CD4-positive, CD25-positive, alpha-beta regulatory T cell (primary cell): ENCODE measurements around the gene ESYT2. TPM values are rescaled to one million over a fixed set of nuclear protein-coding genes. Genes with fewer than 3 reads are reported as not detected.
A peak's percentile ranks its signal among the peaks of the same experiment; 100 is the strongest.

Source experiments
- ATAC-seq, 2 donors: fragments of 150-1000 bp; cut with Tn5 transposase; one replicate each; pipeline ENCODE4 v1.10.0; 2021; ENCODE audit warnings: low read depth in 2 of 2, moderate number of reproducible peaks in 2 of 2, moderate library complexity in 1 of 2
- DNase-seq, 3 donors: peaks; one replicate each; pipeline versions ENCODE4 v3.0.0 to v3.0.0-alpha.2; 2012 to 2022; ENCODE audit warnings: mixed read lengths in 1 of 3
- H3K27ac ChIP-seq: one replicate; pipeline ENCODE4 v1.7.0; 2013; ENCODE audit warnings: mild to moderate bottlenecking, low read length; ENCODE audit not compliant: insufficient read depth, poor library complexity, severe bottlenecking
- H3K27me3 ChIP-seq: one replicate; pipeline ENCODE4 v1.7.0; 2013; ENCODE audit warnings: low read length; ENCODE audit not compliant: control insufficient read depth, insufficient read depth
- H3K36me3 ChIP-seq: one replicate; pipeline ENCODE4 v1.7.0; 2013; ENCODE audit warnings: mild to moderate bottlenecking, low read length, moderate library complexity; ENCODE audit not compliant: control insufficient read depth, insufficient read depth
- H3K4me1 ChIP-seq: 2 replicates; pipeline ENCODE4 v1.7.0; 2013; ENCODE audit warnings: mild to moderate bottlenecking, low read length; ENCODE audit not compliant: insufficient read depth, control insufficient read depth, poor library complexity, severe bottlenecking
- H3K4me3 ChIP-seq: one replicate; pipeline ENCODE4 v1.7.0; 2013; ENCODE audit warnings: low read depth, mild to moderate bottlenecking, low read length, moderate library complexity
- H3K9me3 ChIP-seq, 2 experiments: 1 replicate in 1 of 2; 2 replicates in 1 of 2; pipeline ENCODE4 v1.7.0; 2013; ENCODE audit warnings: low read length in 2 of 2, mild to moderate bottlenecking in 1 of 2, moderate library complexity in 1 of 2; ENCODE audit not compliant: control insufficient read depth in 2 of 2
- H3K27ac Mint-ChIP-seq, 3 donors: one replicate each; pipeline ENCODE4 v1.8.0; 2020 to 2022; ENCODE audit warnings: mild to moderate bottlenecking in 3 of 3, mixed read lengths in 3 of 3, moderate library complexity in 2 of 3
- H3K27me3 Mint-ChIP-seq: one replicate; pipeline ENCODE4 v1.8.0; 2022; ENCODE audit warnings: mild to moderate bottlenecking, mixed read lengths
- H3K36me3 Mint-ChIP-seq: one replicate; pipeline ENCODE4 v1.8.0; 2020; ENCODE audit warnings: mixed read lengths
- H3K4me1 Mint-ChIP-seq, 4 donors: one replicate each; pipeline ENCODE4 v1.8.0; 2020 to 2022; ENCODE audit warnings: mixed read lengths in 4 of 4, mild to moderate bottlenecking in 1 of 4
- H3K4me3 Mint-ChIP-seq, 4 donors: one replicate each; pipeline ENCODE4 v1.8.0; 2020 to 2022; ENCODE audit warnings: mild to moderate bottlenecking in 4 of 4, mixed read lengths in 4 of 4, moderate library complexity in 3 of 4
- H3K9me3 Mint-ChIP-seq, 7 donors: one replicate each; pipeline ENCODE4 v1.8.0; 2020 to 2022; ENCODE audit warnings: mixed read lengths in 7 of 7, mild to moderate bottlenecking in 3 of 7, moderate library complexity in 2 of 7
- polyA plus RNA-seq, 4 donors: library from polyadenylated mRNA; unstranded; fragments of 300-500 nt; fragmentation: Illumina TruSeq; gene quantifications; one replicate each; pipeline ENCODE4 v1.2.3, GENCODE V29; 2021
- total RNA-seq: library from RNA; stranded (reverse); gene quantifications from one replicate; pipeline ENCODE4 v1.2.3, GENCODE V29; 2022

The ESYT2 gene
- total and polyA plus RNA-seq, 5 donors from 2014 or later: 55.3 to 115 (median 71.4) TPM

DNA sequence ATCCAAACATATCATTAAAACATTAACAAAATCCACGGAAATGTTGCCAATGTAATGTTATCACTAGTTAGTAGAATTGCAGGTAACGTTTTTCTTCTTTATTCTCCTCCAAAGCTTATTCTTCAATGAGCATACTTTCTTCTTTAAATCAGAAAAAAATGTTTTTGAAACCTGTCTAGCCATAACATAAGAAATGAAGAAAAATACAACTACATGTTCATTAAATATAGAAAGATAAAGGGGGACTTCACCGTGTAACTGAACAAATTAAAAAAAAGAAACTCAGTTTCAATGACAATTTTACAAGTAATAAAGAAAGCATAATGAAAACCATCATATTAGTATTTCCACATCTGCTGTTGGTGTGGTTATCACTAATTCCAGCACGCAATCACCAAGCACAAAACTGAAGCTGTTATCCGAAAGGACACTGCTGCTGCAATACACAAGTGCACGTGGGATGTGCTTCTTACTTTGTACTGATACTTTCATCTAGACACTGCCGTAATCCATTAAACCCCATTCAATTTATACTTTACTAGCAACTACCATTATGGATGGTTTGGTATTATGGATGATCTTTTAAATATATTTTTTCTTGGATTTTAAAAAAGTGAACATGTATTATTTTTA, 9.6 kb downstream of the ESYT2 start:
- Mint-ChIP-seq H3K27me3 (no peaks in the 10 kb centered on the region), H3K9me3 (no peaks in the 10 kb centered on the region), H3K27ac (peak overlapping the region; percentile 96 to 99 (median 99)), H3K4me3 (peak overlapping the region; percentile 82 to 95 (median 92)), H3K36me3 (peaks cover 15% of the 10 kb centered on the region), H3K4me1 (peaks cover 62 to 89% (median 78%) of the 10 kb centered on the region in 4 donors)
- DNase-seq (no peak), ATAC-seq (no peak)
- peak overlapping the region; percentile 84 for H3K4me3 ChIP-seq
- H3K9me3 ChIP-seq: no peaks in the 10 kb centered on the region
- peak overlapping the region; percentile 92 for H3K27ac ChIP-seq
- H3K4me1 ChIP-seq: peaks cover 100% of the 10 kb centered on the region
- H3K27me3 ChIP-seq: no peaks in the 10 kb centered on the region
- peaks cover 3% of the 10 kb centered on the region for H3K36me3 ChIP-seq

DNA sequence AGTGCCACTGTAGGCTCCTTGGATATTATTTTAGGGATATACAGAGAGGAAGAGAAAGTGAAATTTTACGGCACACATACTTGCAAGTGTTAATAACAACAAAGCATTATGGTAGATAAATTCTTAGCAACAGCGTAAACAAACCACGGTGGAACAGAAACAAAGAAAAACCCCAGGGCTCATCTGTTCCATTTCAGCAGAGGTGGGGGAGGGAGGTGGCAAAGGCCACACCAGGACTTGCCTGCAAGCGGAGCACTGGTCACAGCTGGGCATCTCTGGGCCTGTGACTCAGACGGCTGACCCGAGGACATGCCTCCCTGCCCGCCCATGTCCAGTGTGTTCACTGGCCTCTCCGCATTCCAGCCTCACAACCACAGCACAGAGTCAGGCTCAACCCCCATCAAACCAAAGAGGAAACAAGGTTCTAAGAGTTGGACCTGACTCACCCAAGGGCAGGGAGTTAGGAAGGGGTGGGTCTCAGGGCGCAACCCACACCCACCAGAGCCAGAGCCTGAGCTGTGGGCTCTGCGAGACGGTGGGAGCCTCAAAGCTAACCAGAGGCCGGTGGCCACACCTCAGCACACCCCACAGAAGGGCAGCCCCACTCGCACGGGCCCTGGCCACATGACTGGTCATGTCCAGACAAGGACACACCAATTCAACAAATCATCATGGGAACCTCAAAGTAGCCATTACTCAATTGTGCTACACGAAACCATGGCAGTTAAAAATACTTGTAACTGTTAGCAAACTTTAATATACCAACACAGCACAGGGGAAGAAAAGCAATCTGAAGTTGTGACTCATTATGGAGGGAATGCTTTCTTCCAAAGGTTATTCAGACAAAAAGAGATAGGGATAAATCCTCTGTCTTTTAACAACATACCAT, 10.7 kb downstream of the ESYT2 start:
- Mint-ChIP-seq H3K4me1 (peaks cover 61 to 91% (median 75%) of the 10 kb centered on the region in 4 donors), H3K9me3 (no peaks in the 10 kb centered on the region), H3K36me3 (peaks cover 20% of the 10 kb centered on the region), H3K27me3 (no peaks in the 10 kb centered on the region), H3K4me3 (peak overlapping the region; percentile 82 to 95 (median 92)), H3K27ac (peak overlapping the region; percentile 96 to 99 (median 99))
- Histone ChIP-seq H3K36me3 (peaks cover 3% of the 10 kb centered on the region), H3K4me1 (peaks cover 97% of the 10 kb centered on the region), H3K4me3 (peak overlapping the region; percentile 84), H3K27me3 (no peaks in the 10 kb centered on the region), H3K27ac (peak overlapping the region; percentile 92), H3K9me3 (no peaks in the 10 kb centered on the region)
- peak; percentile 76 to 78 for ATAC-seq
- peak; percentile 59 to 85 (median 82) for DNase-seq

DNA sequence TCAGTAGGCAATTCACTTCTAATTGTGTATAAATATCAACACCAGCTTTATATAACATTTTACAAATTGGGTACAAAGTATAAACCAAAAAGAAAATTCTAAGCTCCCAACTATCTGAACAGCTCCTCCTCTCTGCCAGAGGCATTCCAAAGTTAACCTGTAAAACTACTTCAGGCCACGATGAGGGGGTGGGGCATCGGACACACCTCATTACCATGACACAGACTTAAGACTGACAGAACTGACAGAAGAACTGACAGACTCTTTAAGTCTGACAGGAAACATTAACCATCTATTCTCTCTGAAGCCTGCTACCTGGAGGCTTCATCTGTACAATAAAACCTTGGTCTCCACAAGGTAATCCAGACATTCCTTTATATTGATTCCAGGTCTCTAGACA, 12.3 kb downstream of the ESYT2 start:
- H3K4me3 ChIP-seq: peak overlapping the region; percentile 84
- no peaks in the 10 kb centered on the region for H3K27me3 ChIP-seq
- peak overlapping the region; percentile 60 to 94 (median 76) for H3K4me3 Mint-ChIP-seq
- peaks cover 71 to 97% (median 85%) of the 10 kb centered on the region in 4 donors for H3K4me1 Mint-ChIP-seq
- peaks cover 3% of the 10 kb centered on the region for H3K36me3 ChIP-seq
- no peak for ATAC-seq
- peak overlapping the region; percentile 85 to 99 (median 99) for H3K27ac Mint-ChIP-seq
- H3K4me1 ChIP-seq: peaks cover 97% of the 10 kb centered on the region
- H3K27ac ChIP-seq: peak overlapping the region; percentile 92
- peaks cover 20% of the 10 kb centered on the region for H3K36me3 Mint-ChIP-seq
- peak in 1 of 3 donors; percentile 47 for DNase-seq
- H3K9me3 Mint-ChIP-seq: no peaks in the 10 kb centered on the region
- H3K27me3 Mint-ChIP-seq: no peaks in the 10 kb centered on the region
- H3K9me3 ChIP-seq: no peaks in the 10 kb centered on the region

DNA sequence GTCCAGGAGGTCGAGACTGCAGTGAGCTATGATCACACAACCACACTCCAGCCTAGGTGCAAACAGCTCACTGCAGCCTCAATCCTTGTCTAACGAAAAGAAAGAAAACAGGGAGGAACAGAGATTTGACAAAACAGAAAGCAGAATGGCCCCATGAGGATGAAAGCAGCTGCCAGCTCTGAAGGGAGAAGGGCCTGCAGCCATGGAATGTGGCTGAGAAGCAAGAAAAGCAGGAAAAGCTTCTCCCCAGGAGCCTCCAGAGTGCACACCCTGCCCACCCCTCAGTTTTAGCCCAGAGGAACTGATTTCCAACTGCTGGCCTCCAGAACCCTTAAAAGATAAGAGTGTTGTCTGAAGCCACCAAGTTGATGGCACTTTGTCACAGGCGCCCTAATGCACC, 13.0 kb downstream of the ESYT2 start:
- H3K27me3 ChIP-seq: no peaks in the 10 kb centered on the region
- Mint-ChIP-seq H3K9me3 (no peaks in the 10 kb centered on the region), H3K27ac (peak overlapping the region; percentile 85 to 99 (median 99)), H3K4me3 (peak overlapping the region; percentile 60 to 94 (median 78)), H3K4me1 (peaks cover 68 to 97% (median 84%) of the 10 kb centered on the region in 4 donors), H3K36me3 (peaks cover 17% of the 10 kb centered on the region), H3K27me3 (no peaks in the 10 kb centered on the region)
- peaks cover 97% of the 10 kb centered on the region for H3K4me1 ChIP-seq
- H3K4me3 ChIP-seq: peak overlapping the region; percentile 84
- H3K9me3 ChIP-seq: no peaks in the 10 kb centered on the region
- ATAC-seq (no peak), DNase-seq (no peak)
- peaks cover 8% of the 10 kb centered on the region for H3K36me3 ChIP-seq
- H3K27ac ChIP-seq: peak overlapping the region; percentile 92

DNA sequence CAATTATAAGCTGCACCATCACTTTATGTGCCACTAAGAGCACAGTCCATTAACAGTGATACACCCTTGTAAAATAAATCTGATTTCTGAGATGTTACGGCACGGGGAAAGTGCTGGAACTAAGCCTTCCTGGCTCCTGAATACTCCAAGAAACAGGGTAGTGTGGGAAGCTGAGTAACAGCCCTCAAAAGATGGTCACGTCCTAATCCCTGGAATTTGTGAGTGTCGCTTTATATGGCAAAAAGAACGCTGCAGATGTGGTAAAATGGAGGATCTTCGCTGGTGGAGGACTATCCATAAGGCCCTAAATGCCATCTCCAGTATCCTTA, 13.5 kb downstream of the ESYT2 start:
- Histone ChIP-seq H3K36me3 (peaks cover 8% of the 10 kb centered on the region), H3K27ac (peak overlapping the region; percentile 92), H3K27me3 (no peaks in the 10 kb centered on the region), H3K4me1 (peaks cover 97% of the 10 kb centered on the region), H3K9me3 (no peaks in the 10 kb centered on the region), H3K4me3 (peak overlapping the region; percentile 42)
- H3K27me3 Mint-ChIP-seq: no peaks in the 10 kb centered on the region
- H3K4me1 Mint-ChIP-seq: peaks cover 64 to 96% (median 83%) of the 10 kb centered on the region in 4 donors
- no peak for ATAC-seq
- no peak for DNase-seq
- H3K36me3 Mint-ChIP-seq: peaks cover 15% of the 10 kb centered on the region
- H3K9me3 Mint-ChIP-seq: no peaks in the 10 kb centered on the region
- H3K27ac Mint-ChIP-seq: peak overlapping the region; percentile 85 to 99 (median 99)
- peak overlapping the region; percentile 60 to 91 (median 78) for H3K4me3 Mint-ChIP-seq

DNA sequence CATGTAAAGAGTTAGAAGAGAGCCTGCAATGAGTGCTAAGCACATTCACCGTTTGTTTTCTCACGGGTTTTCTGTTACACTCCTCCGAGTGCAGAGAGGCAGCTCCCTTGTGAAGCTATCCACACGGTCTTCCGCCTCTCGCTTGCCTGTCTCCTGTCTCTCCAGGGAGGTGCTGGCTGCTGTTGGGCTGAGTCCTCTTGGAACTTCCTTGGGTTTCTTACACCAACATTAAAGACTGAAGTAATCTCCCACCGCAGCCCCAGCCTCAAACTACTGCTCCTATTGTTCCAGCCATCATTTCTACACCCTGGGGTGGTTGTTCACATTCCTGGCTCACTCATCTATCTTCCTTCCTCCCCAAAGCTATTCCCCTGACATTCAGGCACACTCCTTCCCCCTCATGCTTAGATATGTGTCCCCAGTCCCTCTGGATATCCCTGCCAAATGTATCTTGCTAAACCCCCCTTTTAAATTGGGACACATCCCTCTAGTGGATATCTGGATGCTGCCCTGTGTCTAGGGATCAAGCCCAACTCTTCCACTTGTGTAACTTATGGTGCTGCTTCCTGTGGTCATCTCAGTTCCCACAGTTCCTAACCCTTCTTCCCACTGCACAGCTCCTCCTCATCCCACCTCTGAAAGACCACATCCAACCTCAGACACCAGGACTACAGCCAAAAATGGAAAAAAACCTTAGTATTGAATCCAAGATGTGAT, 14.1 kb downstream of the ESYT2 start:
- no peaks in the 10 kb centered on the region for H3K9me3 ChIP-seq
- peak overlapping the region; percentile 24 to 91 (median 68) for H3K4me3 Mint-ChIP-seq
- peaks cover 97% of the 10 kb centered on the region for H3K4me1 ChIP-seq
- H3K9me3 Mint-ChIP-seq: no peaks in the 10 kb centered on the region
- H3K4me1 Mint-ChIP-seq: peaks cover 65 to 97% (median 87%) of the 10 kb centered on the region in 4 donors
- peak overlapping the region; percentile 85 to 99 (median 99) for H3K27ac Mint-ChIP-seq
- ATAC-seq (no peak), DNase-seq (no peak)
- peaks cover 20% of the 10 kb centered on the region for H3K36me3 Mint-ChIP-seq
- no peaks in the 10 kb centered on the region for H3K27me3 Mint-ChIP-seq
- peaks cover 8% of the 10 kb centered on the region for H3K36me3 ChIP-seq
- H3K27me3 ChIP-seq: no peaks in the 10 kb centered on the region
- H3K4me3 ChIP-seq: peak overlapping the region; percentile 61
- peak overlapping the region; percentile 92 for H3K27ac ChIP-seq

DNA sequence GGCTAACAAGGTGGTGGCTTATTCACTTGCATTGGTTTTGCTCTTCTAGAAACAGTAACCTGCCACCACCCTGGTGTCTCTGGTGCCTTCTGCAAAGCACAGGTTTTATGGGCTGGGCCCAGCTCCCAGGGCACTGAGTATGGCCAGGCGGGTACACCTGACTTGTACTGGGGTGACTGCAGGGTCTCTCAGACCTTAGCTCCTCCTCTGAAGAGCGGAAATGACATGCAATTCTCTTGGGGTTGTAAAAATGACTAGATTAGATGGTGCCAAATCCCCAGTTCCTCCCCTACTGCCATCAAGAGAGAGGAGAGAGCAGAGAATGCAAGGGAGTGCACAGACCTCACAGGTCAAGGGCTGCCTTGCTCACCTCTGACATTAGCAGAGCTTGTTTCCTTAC, 14.7 kb downstream of the ESYT2 start:
- Histone ChIP-seq H3K27ac (peak overlapping the region; percentile 92), H3K36me3 (peaks cover 8% of the 10 kb centered on the region), H3K27me3 (no peaks in the 10 kb centered on the region), H3K9me3 (no peaks in the 10 kb centered on the region), H3K4me1 (peaks cover 97% of the 10 kb centered on the region), H3K4me3 (peak overlapping the region; percentile 61)
- H3K4me3 Mint-ChIP-seq: peak overlapping the region; percentile 24 to 91 (median 68)
- H3K4me1 Mint-ChIP-seq: peaks cover 69 to 97% (median 89%) of the 10 kb centered on the region in 4 donors
- DNase-seq (peak in 2 of 3 donors; percentile 44 to 60), ATAC-seq (peak; percentile 29 to 51)
- no peaks in the 10 kb centered on the region for H3K9me3 Mint-ChIP-seq
- H3K36me3 Mint-ChIP-seq: peaks cover 26% of the 10 kb centered on the region
- H3K27ac Mint-ChIP-seq: peak overlapping the region; percentile 85 to 99 (median 99)
- no peaks in the 10 kb centered on the region for H3K27me3 Mint-ChIP-seq
